ENCODE results near the gene KIF15.

The KIF15 gene

GRCh38 chr3:44890852-44891251 lies 129.3 kb downstream of the KIF15 start:
- no peak overlapping the region for H3K4me3 ChIP-seq (ENCODE audit: low read length)
- no peak for TF ChIP-seq CTCF (conservative IDR thresholded peaks at IDR 0.05; ENCODE audit: low read depth, low read length)
- DNase-seq (ENCODE audit: low read depth): no peak

GRCh38 chr3:44892689-44893088 lies 131.1 kb downstream of the KIF15 start:
- H3K4me3 ChIP-seq (ENCODE audit: low read length): no peak overlapping the region
- no peak for DNase-seq (ENCODE audit: low read depth)
- TF ChIP-seq CTCF (conservative IDR thresholded peaks at IDR 0.05; ENCODE audit: low read depth, low read length): no peak

- DNase-seq (ENCODE audit: low read depth): no peak
- H3K4me3 ChIP-seq (ENCODE audit: low read length): no peak overlapping the region
- TF ChIP-seq CTCF (conservative IDR thresholded peaks at IDR 0.05; ENCODE audit: low read depth, low read length): no peak
These were observed 131.5 kb downstream of the KIF15 start for GRCh38 chr3:44893097-44893496.

GRCh38 chr3:44894485-44894884 lies 132.9 kb downstream of the KIF15 start:
- no peak for TF ChIP-seq CTCF (conservative IDR thresholded peaks at IDR 0.05; ENCODE audit: low read depth, low read length)
- no peak for DNase-seq (ENCODE audit: low read depth)
- H3K4me3 ChIP-seq (ENCODE audit: low read length): no peak overlapping the region

- no peak for TF ChIP-seq CTCF (conservative IDR thresholded peaks at IDR 0.05; ENCODE audit: low read depth, low read length)
- no peak overlapping the region for H3K4me3 ChIP-seq (ENCODE audit: low read length)
- no peak for DNase-seq (ENCODE audit: low read depth)
These were observed 134.8 kb downstream of the KIF15 start for GRCh38 chr3:44896440-44896839.

- TF ChIP-seq CTCF (conservative IDR thresholded peaks at IDR 0.05; ENCODE audit: low read depth, low read length): no peak
- no peak for DNase-seq (ENCODE audit: low read depth)
- no peak overlapping the region for H3K4me3 ChIP-seq (ENCODE audit: low read length)
These were observed 138.2 kb downstream of the KIF15 start for GRCh38 chr3:44899683-44900367.

- no peak for DNase-seq (ENCODE audit: low read depth)
- no peak for TF ChIP-seq CTCF (conservative IDR thresholded peaks at IDR 0.05; ENCODE audit: low read depth, low read length)
- no peak overlapping the region for H3K4me3 ChIP-seq (ENCODE audit: low read length)
These were observed 141.0 kb downstream of the KIF15 start for GRCh38 chr3:44902628-44903027.

Data from retinal pigment epithelial cell (primary cell).